A673 (cell line): ENCODE data around the gene RLBP1. TPM values are rescaled to one million over a fixed set of nuclear protein-coding genes. Genes with fewer than 3 reads are reported as not detected.

Source experiments
- BruUV-seq: library from RNA; stranded (reverse); fragments of 400-500 nt; replicated peaks from 2 replicates; lab custom pipeline; 2021; lab: Mats Ljungman, UMichigan
- CTCF ChIA-PET: fragments of 300-600 bp; sonication (Branson Sonifier 250); formaldehyde crosslinking; loops from one replicate; lab custom pipeline; 2022; ENCODE audit warnings: antibody characterized with exemption; lab: Charles Lee
- POLR2A ChIA-PET: fragments of 300-600 bp; sonication (Branson Sonifier 250); formaldehyde crosslinking; loops from one replicate; lab custom pipeline; 2022; ENCODE audit warnings: antibody characterized with exemption; ENCODE audit not compliant: low non-redundant PET; lab: Charles Lee
- DNase-seq: peaks from one replicate; pipeline ENCODE4 v3.0.0-alpha.2; 2015; ENCODE audit warnings: low spot score
- H3K27ac ChIP-seq: fragments of 200-600 bp; sonication (generic); 2 replicates; pipeline ENCODE4 v1.5.1; 2016; ENCODE audit warnings: mixed run types, low read depth, mild to moderate bottlenecking, mixed read lengths, antibody characterized with exemption, low read length; ENCODE audit not compliant: poor library complexity, severe bottlenecking
- H3K27me3 ChIP-seq: fragments of 200-600 bp; sonication (generic); replicated peaks from 2 replicates; pipeline ENCODE4 v1.6.1; 2017; ENCODE audit warnings: mixed run types, low read depth, mild to moderate bottlenecking, mixed read lengths, antibody characterized with exemption, low read length; ENCODE audit not compliant: insufficient read depth, poor library complexity
- H3K36me3 ChIP-seq: fragments of 200-600 bp; sonication (generic); 2 replicates; pipeline ENCODE4 v1.6.1; 2016; ENCODE audit warnings: mixed run types, mild to moderate bottlenecking, mixed read lengths, antibody characterized with exemption, low read length; ENCODE audit not compliant: insufficient read depth, poor library complexity, severe bottlenecking
- H3K4me1 ChIP-seq: fragments of 200-600 bp; sonication (generic); 2 replicates; pipeline ENCODE4 v1.6.1; 2017; ENCODE audit warnings: mixed run types, mild to moderate bottlenecking, mixed read lengths, antibody characterized with exemption, low read length; ENCODE audit not compliant: insufficient read depth, poor library complexity, severe bottlenecking
- H3K4me3 ChIP-seq: fragments of 200-600 bp; sonication (generic); 2 replicates; pipeline ENCODE4 v1.5.1; 2016; ENCODE audit warnings: low read depth, mixed run types, mild to moderate bottlenecking, mixed read lengths, low read length; ENCODE audit not compliant: poor library complexity, severe bottlenecking
- H3K9me3 ChIP-seq: fragments of 200-600 bp; sonication (generic); 2 replicates; pipeline ENCODE4 v1.6.1; 2016; ENCODE audit warnings: mixed run types, low read depth, mild to moderate bottlenecking, mixed read lengths, antibody characterized with exemption, low read length; ENCODE audit not compliant: poor library complexity, severe bottlenecking
- CTCF ChIP-seq: fragments of 300-800, 200-600 bp; sonication (generic); conservative IDR thresholded peaks from 2 replicates; pipeline ENCODE4 v1.5.1; 2017; ENCODE audit warnings: low read depth, mild to moderate bottlenecking, antibody characterized with exemption, low read length, moderate library complexity, mixed read lengths
- EZH2 ChIP-seq: fragments of 200-600 bp; sonication (generic); IDR thresholded peaks from 2 replicates; pipeline ENCODE4 v1.6.1; 2017; ENCODE audit warnings: borderline replicate concordance, low read depth, mild to moderate bottlenecking, mixed read lengths, antibody characterized with exemption, low read length; ENCODE audit not compliant: poor library complexity, severe bottlenecking
- intact Hi-C: fragments of 100-400 bp; cut with micrococcal nuclease; formaldehyde crosslinking; loops from one replicate; pipeline ENCODE4 v1.10.0; 2022; ENCODE audit not compliant: unreplicated experiment
- total RNA-seq: library from RNA; stranded (reverse); gene quantifications from 2 replicates; pipeline ENCODE4 v1.2.3, GENCODE V29; 2021

Gene RLBP1
- total RNA-seq, 1 experiment from 2014 or later = not detected

DNA sequence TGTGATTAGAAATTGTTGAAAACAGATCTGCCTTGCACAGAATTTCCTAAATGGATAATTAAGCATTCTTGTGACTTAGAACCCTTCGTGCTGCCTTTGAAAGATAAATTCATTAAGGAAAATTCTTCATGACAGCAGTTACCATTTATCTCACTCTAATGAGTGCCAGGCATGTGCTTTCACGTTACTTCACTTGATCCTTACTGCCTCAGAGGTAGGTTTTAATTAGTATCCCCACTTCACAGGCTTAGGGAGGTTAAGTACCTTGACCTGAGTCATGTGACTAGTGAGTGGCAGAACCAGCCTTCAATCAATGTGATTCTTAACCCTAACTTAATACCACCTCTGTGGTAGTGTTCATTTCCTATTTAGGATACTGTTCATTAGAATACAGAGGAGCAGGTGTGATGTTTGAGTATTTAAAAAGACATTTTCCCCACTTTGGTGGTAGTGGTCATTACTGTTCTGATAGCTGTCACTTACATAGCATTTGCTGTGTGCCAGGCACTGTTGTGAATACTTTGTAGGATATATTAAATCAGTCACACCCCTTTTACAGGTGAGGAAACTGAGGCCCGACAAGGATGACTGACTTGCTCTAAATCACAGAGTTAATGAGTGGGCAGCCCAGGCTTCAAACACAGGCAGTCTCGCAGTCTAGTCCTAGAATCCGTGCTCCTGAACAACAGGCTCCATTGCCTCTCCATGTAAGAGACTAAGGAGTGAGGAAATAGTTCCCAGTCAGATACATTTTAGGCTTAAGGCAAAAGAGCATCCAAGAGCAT, 57.9 kb downstream of the RLBP1 start:
- CTCF ChIA-PET = no interaction called here
- POLR2A ChIA-PET = no interaction called here
- Histone ChIP-seq H3K36me3 (no peaks in the 10 kb centered on the region), H3K27ac (no peak overlapping the region), H3K9me3 (no peaks in the 10 kb centered on the region), H3K4me3 (no peak overlapping the region), H3K4me1 (peaks cover 53% of the 10 kb centered on the region), H3K27me3 (no peaks in the 10 kb centered on the region)
- BruUV-seq = no TSS peak
- TF ChIP-seq EZH2 (no peak), CTCF (no peak)
- intact Hi-C loops = no loop called here
- peak; percentile 31 for DNase-seq

- H3K27me3 ChIP-seq = no peaks in the 10 kb centered on the region
- no peak overlapping the region for H3K4me3 ChIP-seq
- no peaks in the 10 kb centered on the region for H3K36me3 ChIP-seq
- CTCF ChIA-PET = interaction anchor here (0.6 kb wide), 1 partner anchor 30 kb away, joined by 8 read pairs; no protein-coding TSS in a partner anchor
- TF ChIP-seq CTCF = no peak
- TF ChIP-seq EZH2 = no peak
- BruUV-seq = no TSS peak
- no peak for DNase-seq
- no peak overlapping the region for H3K27ac ChIP-seq
- H3K9me3 ChIP-seq = no peaks in the 10 kb centered on the region
- POLR2A ChIA-PET = no interaction called here
- H3K4me1 ChIP-seq = peaks cover 35% of the 10 kb centered on the region
- intact Hi-C loops = no loop called here
Observed at GRCh38 chr15:89161666-89162065, 59.7 kb downstream of the RLBP1 start.

Other genes with a start within 250 kb of the RLBP1 start
- gene ABHD2, start 133.1 kb downstream of the RLBP1 start, total RNA-seq = 43.9 and 52.4 TPM in 2 replicates
- 163 and 175 TPM in 2 replicates for gene FANCI, start 22.4 kb upstream of the RLBP1 start, total RNA-seq
- 63.5 and 166 TPM in 2 replicates for gene POLG, start 113.2 kb upstream of the RLBP1 start, total RNA-seq